ENCODE data around the gene SPCS3.
"Not testable (repeated sequence)": the region's sequence is repeated elsewhere in the genome, so short reads cannot be mapped to it uniquely, and the experiment has no call there.

SPCS3 gene

GRCh38 chr4:176320340-176320975 lies 692 bp downstream of the SPCS3 start:
- Histone ChIP-seq H3K27me3 (ENCODE audit: insufficient read depth, poor library complexity, severe bottlenecking) (no peaks in the 10 kb centered on the region), H3K27ac (replicated peaks) (peak overlapping the region; percentile 91), H3K4me3 (replicated peaks; ENCODE audit: insufficient read depth, low read length) (peak overlapping the region; percentile 80)
- peak; percentile 45 to 91 for DNase-seq (ENCODE audit: low read depth in 1 of 2, low spot score in 1 of 2)
- TF ChIP-seq POLR2AphosphoS5 (IDR thresholded peaks at IDR 0.05; ENCODE audit: low read depth) (no peak; the same call in none of the 2 replicates), GABPA (IDR thresholded peaks at IDR 0.05; ENCODE audit: low read depth) (0 out of 2 replicates have a peak, but pooled peaks have one; percentile 18), SPI1 (IDR thresholded peaks at IDR 0.05; ENCODE audit: borderline replicate concordance, low read depth) (peak; percentile 85)
- TF ChIP-seq, protein P1, sequence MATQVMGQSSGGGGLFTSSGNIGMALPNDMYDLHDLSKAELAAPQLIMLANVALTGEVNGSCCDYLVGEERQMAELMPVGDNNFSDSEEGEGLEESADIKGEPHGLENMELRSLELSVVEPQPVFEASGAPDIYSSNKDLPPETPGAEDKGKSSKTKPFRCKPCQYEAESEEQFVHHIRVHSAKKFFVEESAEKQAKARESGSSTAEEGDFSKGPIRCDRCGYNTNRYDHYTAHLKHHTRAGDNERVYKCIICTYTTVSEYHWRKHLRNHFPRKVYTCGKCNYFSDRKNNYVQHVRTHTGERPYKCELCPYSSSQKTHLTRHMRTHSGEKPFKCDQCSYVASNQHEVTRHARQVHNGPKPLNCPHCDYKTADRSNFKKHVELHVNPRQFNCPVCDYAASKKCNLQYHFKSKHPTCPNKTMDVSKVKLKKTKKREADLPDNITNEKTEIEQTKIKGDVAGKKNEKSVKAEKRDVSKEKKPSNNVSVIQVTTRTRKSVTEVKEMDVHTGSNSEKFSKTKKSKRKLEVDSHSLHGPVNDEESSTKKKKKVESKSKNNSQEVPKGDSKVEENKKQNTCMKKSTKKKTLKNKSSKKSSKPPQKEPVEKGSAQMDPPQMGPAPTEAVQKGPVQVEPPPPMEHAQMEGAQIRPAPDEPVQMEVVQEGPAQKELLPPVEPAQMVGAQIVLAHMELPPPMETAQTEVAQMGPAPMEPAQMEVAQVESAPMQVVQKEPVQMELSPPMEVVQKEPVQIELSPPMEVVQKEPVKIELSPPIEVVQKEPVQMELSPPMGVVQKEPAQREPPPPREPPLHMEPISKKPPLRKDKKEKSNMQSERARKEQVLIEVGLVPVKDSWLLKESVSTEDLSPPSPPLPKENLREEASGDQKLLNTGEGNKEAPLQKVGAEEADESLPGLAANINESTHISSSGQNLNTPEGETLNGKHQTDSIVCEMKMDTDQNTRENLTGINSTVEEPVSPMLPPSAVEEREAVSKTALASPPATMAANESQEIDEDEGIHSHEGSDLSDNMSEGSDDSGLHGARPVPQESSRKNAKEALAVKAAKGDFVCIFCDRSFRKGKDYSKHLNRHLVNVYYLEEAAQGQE (IDR thresholded peaks at IDR 0.05; ENCODE audit: insufficient replicate concordance, low read depth), result no peak

DNA sequence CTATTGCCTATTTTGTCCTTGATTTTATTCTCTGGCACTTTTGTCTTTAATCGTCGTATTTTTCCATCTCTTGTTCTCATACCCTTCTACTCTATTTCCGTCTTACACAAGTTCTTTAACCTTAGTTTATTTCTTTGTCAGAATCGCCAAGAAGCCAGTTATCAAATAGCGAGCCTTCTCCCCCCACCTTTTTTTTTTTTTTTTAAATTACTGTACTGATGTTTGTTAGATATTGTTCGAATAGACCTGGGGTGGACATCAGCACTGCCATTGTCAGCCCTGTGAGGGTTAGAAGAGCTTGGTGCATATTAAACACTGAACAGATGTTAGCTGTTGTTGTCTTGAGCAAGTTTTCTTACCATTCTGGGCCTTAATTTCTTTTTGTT lies 1.2 kb downstream of the SPCS3 start:
- 0 out of 2 replicates have a peak, but pooled peaks have one; percentile 12 for TF ChIP-seq GABPA (IDR thresholded peaks at IDR 0.05; ENCODE audit: low read depth)
- TF ChIP-seq, protein P1 (IDR thresholded peaks at IDR 0.05; ENCODE audit: insufficient replicate concordance, low read depth), result no peak
- peak overlapping the region; percentile 91 for H3K27ac ChIP-seq (replicated peaks)
- H3K27me3 ChIP-seq (ENCODE audit: insufficient read depth, poor library complexity, severe bottlenecking), result no peaks in the 10 kb centered on the region
- H3K4me3 ChIP-seq (replicated peaks; ENCODE audit: insufficient read depth, low read length), result peak overlapping the region; percentile 80
- DNase-seq (ENCODE audit: low read depth in 1 of 2, low spot score in 1 of 2), result no peak

GRCh38 chr4:176321589-176321988 lies 1.8 kb downstream of the SPCS3 start:
- no peak for DNase-seq (ENCODE audit: low read depth in 1 of 2, low spot score in 1 of 2)
- Histone ChIP-seq H3K27ac (replicated peaks) (peak overlapping the region; percentile 91), H3K27me3 (ENCODE audit: insufficient read depth, poor library complexity, severe bottlenecking) (no peaks in the 10 kb centered on the region), H3K4me3 (replicated peaks; ENCODE audit: insufficient read depth, low read length) (peak overlapping the region; percentile 80)
- no peak for TF ChIP-seq POLR2AphosphoS5 (IDR thresholded peaks at IDR 0.05; ENCODE audit: low read depth)

- Histone ChIP-seq H3K27ac (replicated peaks) (no peak overlapping the region), H3K4me3 (replicated peaks; ENCODE audit: insufficient read depth, low read length) (no peak overlapping the region), H3K27me3 (ENCODE audit: insufficient read depth, poor library complexity, severe bottlenecking) (no peaks in the 10 kb centered on the region)
- TF ChIP-seq CTCF (IDR thresholded peaks at IDR 0.05; ENCODE audit: insufficient read depth, low read length), result no peak
- TF ChIP-seq, protein P1 (IDR thresholded peaks at IDR 0.05; ENCODE audit: insufficient replicate concordance, low read depth), result no peak
- TF ChIP-seq POLR2AphosphoS5 (IDR thresholded peaks at IDR 0.05; ENCODE audit: low read depth), result no peak
- no peak for TF ChIP-seq GABPA (IDR thresholded peaks at IDR 0.05; ENCODE audit: low read depth)
- no peak for TF ChIP-seq SPI1 (IDR thresholded peaks at IDR 0.05; ENCODE audit: borderline replicate concordance, low read depth)
- no peak for DNase-seq (ENCODE audit: low read depth in 1 of 2, low spot score in 1 of 2)
Observed at GRCh38 chr4:176323511-176324160, 3.9 kb downstream of the SPCS3 start.

GRCh38 chr4:176324876-176325275 lies 5.1 kb downstream of the SPCS3 start:
- DNase-seq (ENCODE audit: low read depth in 1 of 2, low spot score in 1 of 2); H3K27me3 ChIP-seq (ENCODE audit: insufficient read depth, poor library complexity, severe bottlenecking); H3K4me3 ChIP-seq (replicated peaks; ENCODE audit: insufficient read depth, low read length); H3K27ac ChIP-seq (replicated peaks): not testable (repeated sequence)
